HFF-Myc (cell line): ENCODE data around the gene MAB21L3.

Experiments
- DNase-seq: peaks from one replicate; pipeline ENCODE4 v3.0.0-alpha.2; 2011; ENCODE audit warnings: low read depth; ENCODE audit errors: extremely low read depth
- H3K4me3 ChIP-seq: replicated peaks from 2 replicates; pipeline ENCODE4 v1.5.1; 2011; ENCODE audit warnings: low read depth, mild to moderate bottlenecking, control low read depth, low read length
- CTCF ChIP-seq: IDR thresholded peaks from 2 replicates; pipeline ENCODE4 v1.5.1; 2012; ENCODE audit warnings: mild to moderate bottlenecking, low read depth, low read length, control low read depth; ENCODE audit errors: missing control alignments

Gene MAB21L3

DNA sequence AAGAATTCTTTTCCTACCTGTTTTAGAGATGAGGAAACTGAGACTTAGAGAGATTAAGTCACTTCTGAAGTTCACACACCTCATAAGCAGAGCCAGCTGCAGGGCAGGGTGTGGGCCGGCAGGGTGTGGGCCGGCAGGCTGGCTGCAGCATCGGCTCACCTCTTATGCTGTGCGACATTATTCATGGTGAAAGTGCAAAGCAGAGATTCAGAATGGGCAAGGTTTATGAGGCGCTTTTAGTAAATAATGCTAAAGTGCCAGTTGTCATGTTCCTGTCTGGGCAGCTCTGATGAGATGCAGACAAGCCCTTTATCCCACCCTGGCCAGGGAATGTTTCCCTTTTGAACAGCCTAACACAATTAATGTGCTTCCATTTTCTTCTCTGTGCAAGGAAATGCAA, 14.6 kb downstream of the MAB21L3 start:
- no peak for TF ChIP-seq CTCF

GRCh38 chr1:116126281-116126680, 15.1 kb downstream of the MAB21L3 start:
- DNase-seq, result no peak
- no peak overlapping the region for H3K4me3 ChIP-seq
- no peak for TF ChIP-seq CTCF

More for the DNA sequence above, 14.6 kb downstream of the MAB21L3 start:
- H3K4me3 ChIP-seq, result no peak overlapping the region
- DNase-seq, result no peak

GRCh38 chr1:116127123-116127847, 16.1 kb downstream of the MAB21L3 start:
- TF ChIP-seq CTCF, result no peak
- no peak overlapping the region for H3K4me3 ChIP-seq
- DNase-seq, result no peak

- no peak for DNase-seq
- H3K4me3 ChIP-seq, result no peak overlapping the region
- TF ChIP-seq CTCF, result no peak
Measured at GRCh38 chr1:116127848-116128540, 16.8 kb downstream of the MAB21L3 start.

DNA sequence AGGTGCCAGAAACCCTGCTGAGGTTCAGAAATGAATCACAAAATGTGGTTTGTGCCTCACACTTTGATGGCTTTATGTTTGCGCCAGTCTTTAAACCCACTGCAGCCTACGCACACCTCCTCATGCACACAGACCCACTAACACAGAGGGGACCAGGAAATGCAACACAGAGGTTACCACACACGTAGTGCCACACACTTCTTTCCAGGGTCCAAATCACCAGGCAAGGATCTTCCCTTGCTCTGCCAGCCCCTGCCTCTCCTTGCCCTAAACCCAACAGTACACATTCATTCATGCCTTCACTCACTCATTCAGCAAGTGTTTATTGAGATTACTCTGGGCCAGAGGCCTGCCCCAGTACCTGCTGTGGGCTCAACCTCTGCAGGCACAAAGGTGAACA, 17.5 kb downstream of the MAB21L3 start:
- no peak for TF ChIP-seq CTCF
- H3K4me3 ChIP-seq, result no peak overlapping the region
- no peak for DNase-seq

DNA sequence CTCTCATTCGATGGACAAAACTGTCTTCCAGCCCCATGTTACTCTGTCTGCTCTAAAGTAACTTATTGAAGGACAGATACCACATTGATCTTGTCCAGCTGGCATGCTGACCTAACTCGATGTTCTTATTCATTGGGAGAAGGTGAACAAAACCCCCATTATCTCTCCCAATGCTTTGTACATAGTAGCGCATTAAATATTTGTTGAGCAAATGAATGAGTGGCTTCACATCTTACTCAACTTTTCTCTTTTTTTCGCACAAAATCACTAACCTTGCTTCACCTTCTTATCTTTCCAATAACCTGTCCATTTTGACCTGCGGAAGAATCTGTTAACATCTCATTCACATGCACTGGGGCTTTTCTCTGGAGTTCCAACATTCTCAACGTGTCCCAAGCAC, 18.3 kb downstream of the MAB21L3 start:
- TF ChIP-seq CTCF, result no peak
- DNase-seq, result no peak
- no peak overlapping the region for H3K4me3 ChIP-seq
